GM18907 (cell line): ENCODE data around the gene ABCB8.

Source experiments
- ATAC-seq: cut with Tn5 transposase; IDR thresholded peaks from one replicate; pipeline ENCODE4 v1.9.1; 2021; ENCODE audit warnings: mild to moderate bottlenecking, moderate library complexity; ENCODE audit not compliant: unreplicated experiment

ABCB8 gene

GRCh38 chr7:151028131-151028947, at the start of gene ABCB8:
ABCB8 (plus strand) TSS chr7:151028450; CDS start chr7:151028516, 66 bp downstream.
- peak; percentile 98 for ATAC-seq

- no peak for ATAC-seq
Measured at GRCh38 chr7:150979713-150980390, 48.4 kb upstream of the ABCB8 start.

DNA sequence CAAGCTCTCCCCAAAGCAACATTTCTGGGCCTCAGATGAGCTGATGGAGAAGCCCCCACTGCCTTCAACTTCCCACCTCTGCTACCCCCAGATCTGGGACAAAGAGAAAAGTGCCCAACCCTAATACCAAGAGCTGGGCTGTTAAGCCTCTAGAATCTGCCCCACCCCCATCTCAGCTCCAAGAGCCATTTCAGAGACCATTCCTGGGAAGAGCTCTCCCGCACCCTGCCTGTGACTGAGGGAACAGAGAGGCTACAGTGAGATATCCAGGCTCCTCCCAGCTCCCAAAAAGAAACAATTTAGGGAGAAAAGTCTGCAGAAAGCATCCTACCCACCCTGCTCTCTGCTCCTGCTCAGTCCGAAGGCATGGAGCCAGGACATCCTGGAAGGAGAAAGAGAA, 47.6 kb upstream of the ABCB8 start:
- ATAC-seq: no peak

- no peak for ATAC-seq
Measured at GRCh38 chr7:150981644-150982043, 46.6 kb upstream of the ABCB8 start.

DNA sequence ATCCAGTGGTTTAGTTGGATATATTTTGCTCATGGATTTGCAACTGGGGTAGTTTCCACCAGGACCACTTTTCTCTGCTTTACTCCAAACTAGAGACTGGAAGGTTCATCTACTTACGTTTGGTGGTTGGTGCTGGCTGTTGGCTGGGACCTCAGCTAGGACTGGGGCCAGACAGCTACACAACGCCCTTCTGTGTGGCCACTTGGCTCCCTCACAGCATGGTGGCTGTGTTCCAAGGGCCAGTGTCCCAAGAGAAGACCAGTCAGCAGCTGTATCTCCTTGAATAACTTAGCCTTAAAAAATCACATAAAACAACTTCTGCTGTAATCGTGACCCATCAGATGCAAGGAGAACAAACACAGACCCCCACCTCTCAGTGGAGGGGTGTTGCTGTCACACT, 45.9 kb upstream of the ABCB8 start:
- no peak for ATAC-seq

DNA sequence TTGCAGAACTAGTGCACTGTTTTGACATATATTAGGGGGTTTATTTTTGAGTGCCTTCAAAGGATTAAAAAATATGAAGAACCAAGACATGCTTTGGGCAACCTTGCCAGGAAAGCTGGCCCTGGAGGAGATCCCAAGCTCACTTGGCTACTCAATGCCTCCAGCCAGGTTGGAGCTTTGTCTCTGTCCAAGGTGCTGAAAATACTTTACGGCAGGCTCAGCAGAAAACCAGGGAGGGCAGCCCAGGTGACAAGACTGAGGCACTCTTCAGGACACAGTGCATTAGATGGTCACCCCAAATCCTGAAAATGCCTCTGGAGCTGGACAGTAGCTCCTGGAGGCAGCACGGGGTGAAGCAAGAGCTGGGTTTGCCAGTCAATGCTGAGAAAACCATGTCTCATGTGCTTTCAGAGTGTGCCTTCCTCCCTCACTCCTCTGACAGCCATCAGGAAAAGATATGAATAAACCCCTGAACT, 44.3 kb upstream of the ABCB8 start:
- ATAC-seq: no peak

DNA sequence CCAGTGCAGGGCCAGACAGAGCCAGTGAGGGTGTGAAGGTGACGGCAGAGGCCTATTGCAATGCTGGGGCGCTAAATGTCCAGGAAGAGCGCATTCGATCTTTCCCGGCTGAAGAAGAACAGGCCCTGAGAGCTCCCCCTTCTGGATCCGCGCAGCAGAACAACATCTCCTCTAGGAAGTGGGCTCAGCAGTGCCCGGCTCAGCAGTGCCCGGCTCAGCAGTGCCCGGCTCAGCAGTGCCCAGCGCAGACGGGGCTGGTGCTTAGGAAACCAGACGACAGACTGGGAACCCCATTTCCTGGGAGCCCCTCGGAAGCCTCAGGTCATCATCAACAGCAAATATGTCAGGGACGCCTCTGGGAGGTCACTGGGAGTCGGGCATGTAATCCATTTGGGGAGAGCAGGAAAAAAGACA, 42.1 kb upstream of the ABCB8 start:
- ATAC-seq: no peak

DNA sequence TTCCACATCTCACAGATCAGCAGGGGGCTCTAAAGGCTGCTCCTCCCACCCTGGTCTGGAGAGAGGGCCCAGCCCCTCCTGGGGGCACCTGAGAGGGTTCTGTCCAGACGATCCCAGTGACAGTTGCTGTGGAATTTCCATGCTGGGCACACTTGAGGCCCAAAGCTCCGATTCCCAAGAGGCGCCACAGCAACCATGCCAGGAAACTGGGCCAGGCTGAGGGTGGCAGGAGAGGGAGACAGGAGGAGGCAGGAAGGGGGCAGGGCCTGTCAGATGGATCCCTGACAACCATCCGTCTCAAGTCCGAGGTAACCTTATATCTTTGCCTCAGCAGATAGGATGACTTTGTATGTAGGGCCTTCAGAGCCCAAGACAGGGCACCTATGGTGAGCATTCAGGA, 41.7 kb upstream of the ABCB8 start:
- no peak for ATAC-seq

DNA sequence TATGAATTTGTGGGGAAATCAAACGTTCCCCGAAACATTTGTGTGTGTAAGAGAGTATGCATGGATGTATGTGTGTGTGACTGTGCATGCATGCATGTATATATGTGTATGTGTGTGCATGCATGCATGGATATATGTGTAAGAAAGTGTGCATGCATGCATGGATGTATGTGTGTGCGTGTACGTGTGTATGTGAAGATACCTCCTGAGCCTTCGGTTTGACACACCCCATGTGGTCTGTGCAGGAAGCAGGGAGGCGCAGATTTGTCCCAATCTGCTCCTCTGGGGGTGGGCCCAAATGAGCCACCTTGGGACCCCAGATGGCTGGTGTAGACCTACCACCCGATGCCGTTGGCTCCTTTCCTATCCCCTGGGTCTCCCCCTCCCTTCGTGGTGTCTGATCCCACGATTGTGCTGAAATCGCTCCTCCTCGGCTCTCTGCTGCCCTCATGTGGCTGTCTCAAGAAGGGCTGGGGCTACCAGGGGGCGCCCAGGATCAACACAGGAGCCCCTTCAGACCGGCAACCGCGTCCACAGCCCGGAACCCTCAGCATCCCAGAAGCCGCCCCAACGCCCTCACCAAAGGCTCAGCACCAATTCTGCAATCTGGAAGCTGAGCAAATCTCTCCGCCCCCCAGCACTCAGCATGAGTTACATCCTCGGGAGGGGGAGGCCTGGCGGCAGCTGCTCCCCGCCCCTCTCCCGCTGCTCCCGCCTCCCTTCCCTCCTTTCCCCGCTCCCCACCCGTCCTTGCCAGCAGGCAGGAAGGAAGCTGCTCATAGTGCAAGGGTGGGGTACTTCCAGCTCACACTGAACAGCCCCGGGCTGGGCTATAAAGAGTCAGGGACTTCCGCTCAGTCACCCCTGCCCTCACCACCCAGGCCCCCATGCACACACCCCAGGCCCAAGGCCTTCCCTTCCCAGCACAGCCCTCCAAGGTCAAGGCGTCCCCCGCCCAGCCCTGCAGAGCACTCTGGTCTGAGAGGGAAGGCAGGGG, 39.7 kb upstream of the ABCB8 start:
- ATAC-seq: peak; percentile 59

DNA sequence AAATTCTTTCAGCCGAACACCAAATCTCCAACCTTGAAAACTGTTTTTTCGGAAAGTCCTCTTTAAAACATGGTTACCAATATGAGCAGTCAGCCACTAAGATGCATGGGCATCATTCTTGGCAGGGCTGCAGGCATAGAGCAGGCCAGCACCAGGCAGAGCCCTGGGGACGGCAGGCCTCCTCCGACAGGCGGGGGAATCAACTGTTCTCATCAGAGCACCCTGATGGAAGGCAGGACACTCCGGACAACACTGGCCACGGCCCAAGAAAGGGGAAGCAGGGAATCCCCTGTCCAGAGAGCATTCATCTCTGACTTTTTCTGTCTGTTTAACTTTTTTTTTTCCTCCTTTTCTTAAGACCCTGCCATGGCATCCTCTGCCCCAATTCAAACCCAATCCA, 38.8 kb upstream of the ABCB8 start:
- ATAC-seq: no peak

GRCh38 chr7:150990416-150991186, 37.6 kb upstream of the ABCB8 start, which contains the start of gene NOS3:
NOS3 (plus strand) TSS chr7:150991017; CDS start chr7:150993804, 2,787 bp downstream.
- ATAC-seq: no peak

- no peak for ATAC-seq
Measured at GRCh38 chr7:150992051-150992640, 36.1 kb upstream of the ABCB8 start.

DNA sequence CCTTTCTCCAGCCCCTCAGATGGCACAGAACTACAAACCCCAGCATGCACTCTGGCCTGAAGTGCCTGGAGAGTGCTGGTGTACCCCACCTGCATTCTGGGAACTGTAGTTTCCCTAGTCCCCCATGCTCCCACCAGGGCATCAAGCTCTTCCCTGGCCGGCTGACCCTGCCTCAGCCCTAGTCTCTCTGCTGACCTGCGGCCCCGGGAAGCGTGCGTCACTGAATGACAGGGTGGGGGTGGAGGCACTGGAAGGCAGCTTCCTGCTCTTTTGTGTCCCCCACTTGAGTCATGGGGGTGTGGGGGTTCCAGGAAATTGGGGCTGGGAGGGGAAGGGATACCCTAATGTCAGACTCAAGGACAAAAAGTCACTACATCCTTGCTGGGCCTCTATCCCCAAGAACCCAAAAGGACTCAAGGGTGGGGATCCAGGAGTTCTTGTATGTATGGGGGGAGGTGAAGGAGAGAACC, 35.4 kb upstream of the ABCB8 start:
- peak; percentile 68 for ATAC-seq

- ATAC-seq: no peak
Measured at GRCh38 chr7:150993511-150993910, 34.7 kb upstream of the ABCB8 start.

GRCh38 chr7:150994141-150994837, 34.0 kb upstream of the ABCB8 start:
- no peak for ATAC-seq

DNA sequence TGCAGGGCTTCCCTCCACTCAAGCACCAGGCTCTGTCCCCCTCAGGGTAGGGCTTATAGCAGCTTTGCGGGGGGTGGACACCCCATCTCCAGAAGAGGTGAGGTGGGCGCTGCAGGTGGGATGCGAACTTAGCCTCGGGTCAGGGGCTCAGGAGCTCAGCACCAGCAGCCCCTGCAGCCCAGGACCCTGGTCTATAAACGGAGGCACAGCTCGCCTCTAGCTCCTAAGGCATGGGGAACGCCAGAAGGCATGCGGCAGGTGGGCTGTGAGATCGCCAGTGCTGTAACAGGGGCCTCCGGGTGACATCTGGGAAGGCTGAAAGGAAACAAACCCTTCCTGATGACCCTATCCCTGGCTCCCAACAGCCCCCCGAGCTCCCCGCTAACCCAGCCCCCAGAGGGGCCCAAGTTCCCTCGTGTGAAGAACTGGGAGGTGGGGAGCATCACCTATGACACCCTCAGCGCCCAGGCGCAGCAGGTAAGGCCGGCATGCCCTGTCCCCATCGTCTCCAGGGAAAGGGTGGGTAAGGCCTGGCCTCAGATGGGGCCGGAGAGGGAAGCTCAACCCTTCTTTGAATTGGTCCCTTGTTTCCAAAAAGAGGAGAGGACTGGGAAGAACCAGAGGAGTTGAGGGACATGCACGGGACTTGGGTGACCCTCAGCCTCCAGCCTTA, 33.3 kb upstream of the ABCB8 start:
- ATAC-seq: no peak

- ATAC-seq: no peak
Measured at GRCh38 chr7:150996376-150997074, 31.7 kb upstream of the ABCB8 start.

GRCh38 chr7:150997075-150997511, 31.2 kb upstream of the ABCB8 start:
- ATAC-seq: no peak
